ENCODE results near the gene FADD.

DNA sequence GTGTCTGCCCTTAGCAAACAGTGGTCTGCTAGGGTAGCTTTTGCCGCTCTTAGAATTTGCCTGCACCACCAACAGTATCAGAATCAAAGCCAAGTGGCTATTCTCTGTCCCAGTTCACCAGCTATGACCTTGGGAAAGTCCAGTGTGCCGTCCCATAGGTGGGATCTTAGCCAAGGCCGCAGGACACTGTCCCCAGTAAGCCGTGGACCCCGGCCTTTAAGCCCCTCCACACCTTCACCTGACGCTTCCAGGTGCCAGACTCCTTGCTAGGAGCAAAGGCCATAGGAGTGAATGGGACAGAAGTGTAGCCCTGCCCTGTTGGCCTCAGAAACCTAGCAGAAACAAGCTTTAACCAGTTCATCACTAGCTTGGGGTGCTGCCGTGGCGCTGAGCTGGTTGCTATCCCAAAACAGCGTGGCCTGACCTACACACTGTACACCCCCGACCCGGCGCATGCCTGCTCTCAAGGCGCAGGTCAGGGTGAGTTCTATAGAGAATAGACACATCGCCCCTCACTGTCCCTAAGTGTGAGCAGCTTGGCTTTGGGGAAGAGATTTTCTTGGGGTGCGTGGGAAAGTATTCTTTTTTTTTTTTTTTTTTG is 4.5 kb downstream of the FADD start:
- TF ChIP-seq, protein P1, sequence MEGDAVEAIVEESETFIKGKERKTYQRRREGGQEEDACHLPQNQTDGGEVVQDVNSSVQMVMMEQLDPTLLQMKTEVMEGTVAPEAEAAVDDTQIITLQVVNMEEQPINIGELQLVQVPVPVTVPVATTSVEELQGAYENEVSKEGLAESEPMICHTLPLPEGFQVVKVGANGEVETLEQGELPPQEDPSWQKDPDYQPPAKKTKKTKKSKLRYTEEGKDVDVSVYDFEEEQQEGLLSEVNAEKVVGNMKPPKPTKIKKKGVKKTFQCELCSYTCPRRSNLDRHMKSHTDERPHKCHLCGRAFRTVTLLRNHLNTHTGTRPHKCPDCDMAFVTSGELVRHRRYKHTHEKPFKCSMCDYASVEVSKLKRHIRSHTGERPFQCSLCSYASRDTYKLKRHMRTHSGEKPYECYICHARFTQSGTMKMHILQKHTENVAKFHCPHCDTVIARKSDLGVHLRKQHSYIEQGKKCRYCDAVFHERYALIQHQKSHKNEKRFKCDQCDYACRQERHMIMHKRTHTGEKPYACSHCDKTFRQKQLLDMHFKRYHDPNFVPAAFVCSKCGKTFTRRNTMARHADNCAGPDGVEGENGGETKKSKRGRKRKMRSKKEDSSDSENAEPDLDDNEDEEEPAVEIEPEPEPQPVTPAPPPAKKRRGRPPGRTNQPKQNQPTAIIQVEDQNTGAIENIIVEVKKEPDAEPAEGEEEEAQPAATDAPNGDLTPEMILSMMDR (IDR thresholded peaks at IDR 0.05): no peak
- TF ChIP-seq POLR2A (IDR thresholded peaks at IDR 0.05): no peak
